GM18858 (cell line): Measurements from ENCODE around the gene TBX4.

Source experiments
- ATAC-seq: cut with Tn5 transposase; IDR thresholded peaks from one replicate; pipeline ENCODE4 v1.9.1; 2021; ENCODE audit not compliant: unreplicated experiment

Gene TBX4

GRCh38 chr17:61464130-61464842 is 12.1 kb downstream of the TBX4 start:
- ATAC-seq = no peak

GRCh38 chr17:61464843-61465180 is 12.6 kb downstream of the TBX4 start:
- ATAC-seq = no peak

- ATAC-seq = no peak
Observed at GRCh38 chr17:61465550-61466237, 13.5 kb downstream of the TBX4 start.

- no peak for ATAC-seq
Observed at GRCh38 chr17:61466246-61466645, 14.0 kb downstream of the TBX4 start.

GRCh38 chr17:61467416-61468262 is 15.4 kb downstream of the TBX4 start:
- no peak for ATAC-seq

- no peak for ATAC-seq
Observed at GRCh38 chr17:61468263-61468907, 16.2 kb downstream of the TBX4 start.

GRCh38 chr17:61469474-61469873 is 17.3 kb downstream of the TBX4 start:
- ATAC-seq = no peak

GRCh38 chr17:61469949-61470348 is 17.7 kb downstream of the TBX4 start:
- ATAC-seq = no peak

GRCh38 chr17:61470530-61471136 is 18.4 kb downstream of the TBX4 start:
- no peak for ATAC-seq

GRCh38 chr17:61474235-61474927 is 22.2 kb downstream of the TBX4 start:
- ATAC-seq = no peak

- no peak for ATAC-seq
Observed at GRCh38 chr17:61474934-61475333, 22.7 kb downstream of the TBX4 start.

- no peak for ATAC-seq
Observed at GRCh38 chr17:61475726-61476125, 23.5 kb downstream of the TBX4 start.

- ATAC-seq = no peak
Observed at GRCh38 chr17:61476476-61477203, 24.4 kb downstream of the TBX4 start.

- ATAC-seq = no peak
Observed at GRCh38 chr17:61477204-61477834, 25.1 kb downstream of the TBX4 start.

GRCh38 chr17:61478026-61478789 is 26.0 kb downstream of the TBX4 start:
- no peak for ATAC-seq

- ATAC-seq = no peak
Observed at GRCh38 chr17:61478790-61479492, 26.7 kb downstream of the TBX4 start.

GRCh38 chr17:61479493-61480413 is 27.5 kb downstream of the TBX4 start:
- ATAC-seq = no peak
